Duodenal mucosa (tissue), 2 donors: Measurements from ENCODE around the gene RNU1-1.
"Not testable (repeated sequence)": the region's sequence is repeated elsewhere in the genome, so short reads cannot be mapped to it uniquely, and the experiment has no call there.

Experiments used
- H3K27ac ChIP-seq: one replicate; pipeline ENCODE4 v1.7.0; 2013; ENCODE audit warnings: low read depth, low read length
- H3K27me3 ChIP-seq, 2 donors: one replicate each; pipeline ENCODE4 v1.7.0; 2013; ENCODE audit warnings: low read length in 2 of 2, control low read depth in 1 of 2; ENCODE audit not compliant: insufficient read depth in 2 of 2, control insufficient read depth in 1 of 2
- H3K36me3 ChIP-seq, 2 donors: one replicate each; pipeline ENCODE4 v1.7.0; 2013; ENCODE audit warnings: low read length in 2 of 2, control low read depth in 1 of 2; ENCODE audit not compliant: insufficient read depth in 2 of 2, control insufficient read depth in 1 of 2
- H3K4me1 ChIP-seq, 2 donors: one replicate each; pipeline ENCODE4 v1.7.0; 2013; ENCODE audit warnings: low read length in 2 of 2, control low read depth in 1 of 2; ENCODE audit not compliant: insufficient read depth in 2 of 2, control insufficient read depth in 1 of 2
- H3K4me3 ChIP-seq, 2 donors: one replicate each; pipeline ENCODE4 v1.7.0; 2013; ENCODE audit warnings: low read length in 2 of 2, low read depth in 1 of 2
- H3K9ac ChIP-seq, 2 donors: one replicate each; pipeline ENCODE4 v1.7.0; 2013; ENCODE audit warnings: low read length in 2 of 2, low read depth in 1 of 2
- H3K9me3 ChIP-seq, 2 donors: one replicate each; pipeline ENCODE4 v1.7.0; 2013; ENCODE audit warnings: low read length in 2 of 2, control low read depth in 1 of 2; ENCODE audit not compliant: control insufficient read depth in 1 of 2

Gene RNU1-1

GRCh38 chr1:16508861-16509445 is 5.1 kb downstream of the RNU1-1 start:
- not testable (repeated sequence) for H3K27me3 ChIP-seq, H3K9ac ChIP-seq, H3K4me3 ChIP-seq, H3K4me1 ChIP-seq, H3K9me3 ChIP-seq, H3K27ac ChIP-seq, H3K36me3 ChIP-seq

- not testable (repeated sequence) for H3K9ac ChIP-seq, H3K4me1 ChIP-seq, H3K9me3 ChIP-seq, H3K36me3 ChIP-seq, H3K27ac ChIP-seq, H3K4me3 ChIP-seq, H3K27me3 ChIP-seq
These were observed 7.5 kb downstream of the RNU1-1 start for GRCh38 chr1:16506364-16507136.

GRCh38 chr1:16505870-16506269 is 8.2 kb downstream of the RNU1-1 start:
- not testable (repeated sequence) for H3K9ac ChIP-seq, H3K4me3 ChIP-seq, H3K4me1 ChIP-seq, H3K27ac ChIP-seq, H3K36me3 ChIP-seq, H3K9me3 ChIP-seq, H3K27me3 ChIP-seq

GRCh38 chr1:16503494-16503893 is 10.6 kb downstream of the RNU1-1 start:
- Histone ChIP-seq H3K4me3 (no peak overlapping the region), H3K9ac (no peak overlapping the region), H3K4me1 (peaks cover 0 to 7% of the 10 kb centered on the region in 2 donors), H3K9me3 (peaks cover 3 to 4% of the 10 kb centered on the region in 2 donors), H3K36me3 (no peaks in the 10 kb centered on the region), H3K27ac (no peak overlapping the region), H3K27me3 (no peaks in the 10 kb centered on the region)

GRCh38 chr1:16501446-16501845 is 12.6 kb downstream of the RNU1-1 start:
- H3K27ac ChIP-seq, H3K9me3 ChIP-seq, H3K4me1 ChIP-seq, H3K4me3 ChIP-seq, H3K9ac ChIP-seq, H3K36me3 ChIP-seq, H3K27me3 ChIP-seq: not testable (repeated sequence)

- H3K9ac ChIP-seq, H3K4me1 ChIP-seq, H3K27ac ChIP-seq, H3K36me3 ChIP-seq, H3K9me3 ChIP-seq, H3K4me3 ChIP-seq, H3K27me3 ChIP-seq: not testable (repeated sequence)
These were observed 13.1 kb downstream of the RNU1-1 start for GRCh38 chr1:16500975-16501374.

GRCh38 chr1:16500466-16500865 is 13.6 kb downstream of the RNU1-1 start:
- H3K9me3 ChIP-seq, H3K4me3 ChIP-seq, H3K36me3 ChIP-seq, H3K27me3 ChIP-seq, H3K27ac ChIP-seq, H3K9ac ChIP-seq, H3K4me1 ChIP-seq: not testable (repeated sequence)

- Histone ChIP-seq H3K9me3 (no peaks in the 10 kb centered on the region), H3K27ac (peak overlapping the region; percentile 36), H3K4me1 (peaks cover 0 to 9% of the 10 kb centered on the region in 2 donors), H3K36me3 (no peaks in the 10 kb centered on the region), H3K9ac (peak overlapping the region; percentile 72 to 81), H3K4me3 (peak overlapping the region; percentile 63 to 83), H3K27me3 (no peaks in the 10 kb centered on the region)
These were observed 15.3 kb downstream of the RNU1-1 start for GRCh38 chr1:16498573-16499413.

GRCh38 chr1:16498047-16498446 is 16.0 kb downstream of the RNU1-1 start:
- not testable (repeated sequence) for H3K4me1 ChIP-seq, H3K4me3 ChIP-seq, H3K27me3 ChIP-seq, H3K9me3 ChIP-seq, H3K36me3 ChIP-seq, H3K27ac ChIP-seq
- H3K9ac ChIP-seq = peak overlapping the region in 1 of 2 donors; percentile 33

- not testable (repeated sequence) for H3K27ac ChIP-seq, H3K36me3 ChIP-seq
These were observed 16.6 kb downstream of the RNU1-1 start for GRCh38 chr1:16497474-16497904.

More at GRCh38 chr1:16497474-16497904, 16.6 kb downstream of the RNU1-1 start:
- H3K9me3 ChIP-seq, H3K4me3 ChIP-seq, H3K4me1 ChIP-seq, H3K27me3 ChIP-seq, H3K9ac ChIP-seq: not testable (repeated sequence)
